H1 (cell line): Measurements from ENCODE around the gene SH2D1A. TPM values are rescaled to one million over a fixed set of nuclear protein-coding genes. Genes with fewer than 3 reads are reported as not detected.

Source experiments
- CTCF ChIA-PET: fragments of 300-600 bp; sonication (Branson Sonifier 250); formaldehyde crosslinking; loops from one replicate; lab custom pipeline; 2021; ENCODE audit not compliant: partially characterized antibody; lab: Charles Lee
- POLR2A ChIA-PET: fragments of 300-600 bp; sonication (Branson Sonifier 250); formaldehyde crosslinking; loops from one replicate; lab custom pipeline; 2021; ENCODE audit warnings: inconsistent platforms; ENCODE audit not compliant: partially characterized antibody; lab: Charles Lee
- DNase-seq, 2 experiments: peaks; one replicate each; pipeline versions ENCODE4 v3.0.0 to v3.0.0-alpha.2; 2010 to 2022; ENCODE audit warnings: low spot score in 2 of 2, low read depth in 1 of 2, mixed read lengths in 1 of 2
- FAIRE-seq: peaks from 2 replicates; lab custom pipeline; 2011; peaks lifted over from hg19 to GRCh38; lab: Jason Lieb, UNC
- H2AFZ ChIP-seq: 2 replicates; pipeline ENCODE4 v1.8.1; 2012; ENCODE audit warnings: low read length, inconsistent platforms
- H2AK5ac ChIP-seq: 2 replicates; pipeline ENCODE4 v1.6.1; 2013; ENCODE audit warnings: low read depth, low read length
- H2BK120ac ChIP-seq: replicated peaks from 2 replicates; pipeline ENCODE3; 2013; ENCODE audit warnings: low read depth, low read length, inconsistent platforms
- H2BK12ac ChIP-seq: 2 replicates; pipeline ENCODE4 v1.6.1; 2013; ENCODE audit warnings: low read depth, low read length
- H2BK15ac ChIP-seq: 2 replicates; pipeline ENCODE4 v1.6.1; 2013; ENCODE audit warnings: low read length
- H2BK20ac ChIP-seq: 2 replicates; pipeline ENCODE4 v1.6.1; 2013; ENCODE audit warnings: low read length
- H2BK5ac ChIP-seq: 2 replicates; pipeline ENCODE4 v1.6.1; 2013; ENCODE audit warnings: low read depth, low read length
- H3K14ac ChIP-seq: 2 replicates; pipeline ENCODE4 v1.6.1; 2013; ENCODE audit warnings: inconsistent platforms; ENCODE audit not compliant: insufficient read length
- H3K18ac ChIP-seq: 2 replicates; pipeline ENCODE4 v1.6.1; 2013; ENCODE audit warnings: low read length; ENCODE audit errors: extremely low read depth
- H3K23ac ChIP-seq: 2 replicates; pipeline ENCODE4 v1.6.1; 2013; ENCODE audit warnings: inconsistent platforms; ENCODE audit not compliant: insufficient read length
- H3K23me2 ChIP-seq: 2 replicates; pipeline ENCODE4 v1.6.1; 2013; ENCODE audit warnings: low read depth, low read length
- H3K27ac ChIP-seq: 2 replicates; pipeline ENCODE4 v1.6.1; 2011; ENCODE audit warnings: low read depth, low read length, inconsistent platforms
- H3K27me3 ChIP-seq, 4 experiments: replicated peaks in 1 of 4; 1 replicate in 1 of 4; 2 replicates in 3 of 4; pipeline versions ENCODE4 v1.6.1 to v1.8.1; 2011 to 2013; ENCODE audit warnings: low read length in 3 of 4, mild to moderate bottlenecking in 3 of 4, inconsistent platforms in 2 of 4, mixed read lengths in 2 of 4, moderate library complexity in 1 of 4; ENCODE audit not compliant: control insufficient read depth in 3 of 4, insufficient read depth in 3 of 4; ENCODE audit errors: extremely low read depth in 1 of 4
- H3K36me3 ChIP-seq, 4 experiments: 2 replicates each; pipeline versions ENCODE4 v1.6.1 to v1.8.1; 2011 to 2013; ENCODE audit warnings: mild to moderate bottlenecking in 4 of 4, low read length in 3 of 4, moderate library complexity in 2 of 4, control low read depth in 1 of 4, inconsistent platforms in 1 of 4; ENCODE audit not compliant: insufficient read depth in 4 of 4, control insufficient read depth in 2 of 4
- H3K4ac ChIP-seq: replicated peaks from 2 replicates; pipeline ENCODE3; 2013; ENCODE audit warnings: low read length, low read depth, mixed read lengths, inconsistent platforms; ENCODE audit not compliant: insufficient read length
- H3K4me1 ChIP-seq, 4 experiments: replicated peaks in 1 of 4; 1 replicate in 1 of 4; 2 replicates in 3 of 4; pipeline versions ENCODE4 v1.6.1 to v1.8.1; 2011 to 2013; ENCODE audit warnings: low read length in 3 of 4, inconsistent platforms in 2 of 4, mixed read lengths in 1 of 4; ENCODE audit not compliant: insufficient read depth in 4 of 4, control insufficient read depth in 3 of 4
- H3K4me2 ChIP-seq, 2 experiments: 2 replicates each; pipeline versions ENCODE4 v1.6.1 to v1.8.1; 2011 to 2013; ENCODE audit warnings: low read depth in 2 of 2, low read length in 2 of 2, control low read depth in 1 of 2, inconsistent platforms in 1 of 2, mild to moderate bottlenecking in 1 of 2; ENCODE audit not compliant: insufficient read depth in 1 of 2
- H3K4me3 ChIP-seq, 4 experiments: fragments of 200-600, 300-600 bp in 1 of 4; sonication (generic), shearing (Covaris generic), sonication (Bioruptor Twin) in 1 of 4; 2 replicates each; pipeline versions ENCODE4 v1.5.1 to v1.8.1; 2011 to 2016; ENCODE audit warnings: low read length in 4 of 4, low read depth in 3 of 4, control low read depth in 2 of 4, inconsistent platforms in 2 of 4, mild to moderate bottlenecking in 2 of 4, mixed read lengths in 1 of 4, moderate library complexity in 1 of 4; ENCODE audit not compliant: insufficient read depth in 2 of 4; ENCODE audit errors: extremely low read depth in 1 of 4
- H3K56ac ChIP-seq: replicated peaks from 2 replicates; pipeline ENCODE3; 2013; ENCODE audit warnings: low read depth, mild to moderate bottlenecking, mixed read lengths, low read length, inconsistent platforms; ENCODE audit not compliant: insufficient read length
- H3K79me1 ChIP-seq: 2 replicates; pipeline ENCODE4 v1.6.1; 2013; ENCODE audit warnings: low read depth, low read length, control low read depth
- H3K79me2 ChIP-seq, 2 experiments: 2 replicates each; pipeline versions ENCODE4 v1.6.1 to v1.8.1; 2012 to 2013; ENCODE audit warnings: low read length in 2 of 2, mild to moderate bottlenecking in 2 of 2, inconsistent platforms in 1 of 2; ENCODE audit not compliant: insufficient read depth in 2 of 2, control insufficient read depth in 1 of 2
- H3K9ac ChIP-seq, 4 experiments: replicated peaks in 1 of 4; 1 replicate in 1 of 4; 2 replicates in 3 of 4; pipeline versions ENCODE4 v1.6.1 to v1.8.1; 2011 to 2013; ENCODE audit warnings: low read depth in 3 of 4, low read length in 3 of 4, control low read depth in 2 of 4, mild to moderate bottlenecking in 2 of 4, moderate library complexity in 2 of 4, inconsistent platforms in 1 of 4; ENCODE audit errors: extremely low read depth in 1 of 4
- H3K9me3 ChIP-seq, 2 experiments: 2 replicates each; pipeline versions ENCODE4 v1.6.1 to v1.8.1; 2012 to 2013; ENCODE audit warnings: mild to moderate bottlenecking in 2 of 2, moderate library complexity in 2 of 2, control low read depth in 1 of 2, inconsistent platforms in 1 of 2, low read depth in 1 of 2, low read length in 1 of 2, mixed read lengths in 1 of 2; ENCODE audit not compliant: insufficient read depth in 2 of 2
- H4K20me1 ChIP-seq, 2 experiments: replicated peaks in 1 of 2; 2 replicates each; pipeline versions ENCODE3 to v1.8.1; 2011 to 2013; ENCODE audit warnings: inconsistent platforms in 2 of 2, low read length in 2 of 2, mild to moderate bottlenecking in 1 of 2; ENCODE audit not compliant: insufficient read depth in 2 of 2, control insufficient read depth in 1 of 2
- H4K5ac ChIP-seq: 2 replicates; pipeline ENCODE4 v1.6.1; 2013; ENCODE audit warnings: low read length, low read depth, mixed read lengths, inconsistent platforms; ENCODE audit not compliant: insufficient read length
- H4K8ac ChIP-seq: 2 replicates; pipeline ENCODE4 v1.8.0; 2013; ENCODE audit warnings: mild to moderate bottlenecking, moderate library complexity, low read length, inconsistent platforms; ENCODE audit not compliant: insufficient read depth; ENCODE audit errors: extremely low read depth
- H4K91ac ChIP-seq: replicated peaks from 2 replicates; pipeline ENCODE3; 2013; ENCODE audit warnings: low read length, mixed read lengths, inconsistent platforms; ENCODE audit not compliant: insufficient read length
- BRCA1 ChIP-seq: IDR thresholded peaks from 2 replicates; pipeline ENCODE4 v1.6.1; 2012; ENCODE audit warnings: low read depth, low read length, improper control_type of control experiment
- CHD1 ChIP-seq: IDR thresholded peaks from 2 replicates; pipeline ENCODE4 v1.6.1; 2012; ENCODE audit warnings: low read depth, low read length, improper control_type of control experiment
- CREB1 ChIP-seq: IDR thresholded peaks from 2 replicates; pipeline ENCODE4 v1.6.1; 2012; ENCODE audit warnings: inconsistent platforms
- CTBP2 ChIP-seq: IDR thresholded peaks from 2 replicates; pipeline ENCODE4 v1.7.0; 2011; ENCODE audit warnings: borderline replicate concordance, mild to moderate bottlenecking, moderate library complexity, mixed read lengths, low read length; ENCODE audit not compliant: insufficient read depth, insufficient read length
- CTCF ChIP-seq, 3 experiments: IDR thresholded peaks; 1 replicate in 2 of 3; 2 replicates in 1 of 3; pipeline versions ENCODE4 v1.5.1 to v1.6.1; 2011; ENCODE audit warnings: low read length in 3 of 3, mild to moderate bottlenecking in 3 of 3, inconsistent platforms in 2 of 3, low read depth in 1 of 3, moderate library complexity in 1 of 3; ENCODE audit not compliant: insufficient read depth in 1 of 3; ENCODE audit errors: control extremely low read depth in 1 of 3
- EZH2 ChIP-seq: fragments of 200-600 bp; sonication (generic); IDR thresholded peaks from 2 replicates; pipeline ENCODE4 v1.7.1; 2012; ENCODE audit warnings: low read depth, mild to moderate bottlenecking, moderate library complexity, low read length, inconsistent platforms; ENCODE audit not compliant: severe bottlenecking
- GTF2F1 ChIP-seq: IDR thresholded peaks from 2 replicates; pipeline ENCODE4 v1.6.1; 2012; ENCODE audit warnings: low read depth, low read length, improper control_type of control experiment, borderline replicate concordance
- KDM4A ChIP-seq: IDR thresholded peaks from one replicate; pipeline ENCODE4 v1.7.1; 2012; ENCODE audit warnings: low read depth, mild to moderate bottlenecking, moderate library complexity, low read length, inconsistent platforms; ENCODE audit not compliant: severe bottlenecking
- MAX ChIP-seq: IDR thresholded peaks from 2 replicates; pipeline ENCODE4 v1.6.1; 2012; ENCODE audit warnings: inconsistent platforms
- SIRT6 ChIP-seq: IDR thresholded peaks from one replicate; pipeline ENCODE4 v1.7.1; 2012; ENCODE audit warnings: low read length, inconsistent platforms
- WGBS, 2 experiments: shearing (Covaris generic) in 1 of 2; methylation state at CpG; one replicate each; pipeline versions ENCODE4 v1.1.6 to v1.1.7; 2013 to 2015; ENCODE audit warnings: low lambda C conversion rate in 2 of 2, mixed read lengths in 2 of 2, inconsistent platforms in 1 of 2, low coverage in 1 of 2, missing lambda C conversion rate in 1 of 2; ENCODE audit not compliant: insufficient replicate concordance in 2 of 2, insufficient coverage in 1 of 2, insufficient read length in 1 of 2; ENCODE audit errors: extremely low coverage in 1 of 2, missing lambda C conversion rate in 1 of 2; 5-methylcytosine and 5-hydroxymethylcytosine counted together
- polyA plus RNA-seq, 7 experiments: library from polyadenylated mRNA; depleted of rRNA in 3 of 7; stranded (reverse) in 5 of 7; unstranded in 2 of 7; fragments of >200 nt in 5 of 7; fragments of 200-250 nt in 2 of 7; gene quantifications; 1 replicate in 5 of 7; 2 replicates in 1 of 7; 4 replicates in 1 of 7; pipeline versions ENCODE4 v1.2.1 to v1.2.3, GENCODE V29; 2011 to 2013; ENCODE audit warnings: missing spikeins in 2 of 7, mixed read lengths in 2 of 7
- total RNA-seq: library from RNA; stranded (reverse); fragmentation: NEBNext Ultra II Directional; extraction: Animal tissue kit (Norgen Biotek cat#: 25700); gene quantifications from 2 replicates; pipeline ENCODE4 v1.2.1, GENCODE V29; 2021

SH2D1A gene
- total and polyA plus RNA-seq, 2 of the 8 experiments (the other 6 are each of a cell fraction or from before 2014, with no cell fraction given), result not detected

GRCh38 chrX:124333862-124334261 lies 12.5 kb upstream of the SH2D1A start:
- no peak overlapping the region for H3K56ac ChIP-seq
- H4K5ac ChIP-seq, result no peak overlapping the region
- H3K14ac ChIP-seq, result no peak overlapping the region
- H3K79me1 ChIP-seq, result no peaks in the 10 kb centered on the region
- no peak overlapping the region for H4K8ac ChIP-seq
- no peaks in the 10 kb centered on the region for H3K36me3 ChIP-seq
- no peaks in the 10 kb centered on the region for H3K4me1 ChIP-seq
- H2BK20ac ChIP-seq, result no peak overlapping the region
- no peak overlapping the region for H3K23ac ChIP-seq
- H2AFZ ChIP-seq, result no peak overlapping the region
- H3K18ac ChIP-seq, result no peak overlapping the region
- H2BK12ac ChIP-seq, result no peak overlapping the region
- FAIRE-seq (no peak), DNase-seq (no peak)
- no peak overlapping the region for H2AK5ac ChIP-seq
- no peak overlapping the region for H3K4ac ChIP-seq
- H2BK15ac ChIP-seq, result no peak overlapping the region
- no peak overlapping the region for H3K4me2 ChIP-seq
- no peaks in the 10 kb centered on the region for H3K27me3 ChIP-seq
- H3K23me2 ChIP-seq, result no peaks in the 10 kb centered on the region
- no peaks in the 10 kb centered on the region for H3K79me2 ChIP-seq
- H4K91ac ChIP-seq, result no peak overlapping the region
- no peak overlapping the region for H2BK5ac ChIP-seq
- CTCF ChIA-PET, result no interaction called here
- H3K27ac ChIP-seq, result no peak overlapping the region
- H3K9me3 ChIP-seq, result no peaks in the 10 kb centered on the region
- no peak overlapping the region for H3K4me3 ChIP-seq
- WGBS, 2 experiments, result 90% methylated on average over 2 of the region's 6 CpGs; no CpG with 5 or more reads in 1 of the 2 experiments
- no peak overlapping the region for H2BK120ac ChIP-seq
- POLR2A ChIA-PET, result no interaction called here
- H3K9ac ChIP-seq, result no peak overlapping the region
- no peaks in the 10 kb centered on the region for H4K20me1 ChIP-seq
- TF ChIP-seq SIRT6 (no peak), CTCF (IDR thresholded peaks at IDR 0.05; ENCODE audit: control extremely low read depth in 1 of 3, insufficient read depth in 1 of 3, low read depth in 1 of 3, low read length in 3 of 3) (no peak), CTBP2 (no peak), MAX (no peak), GTF2F1 (no peak), CREB1 (no peak), KDM4A (no peak), BRCA1 (no peak), CHD1 (no peak), EZH2 (no peak)
